ENCODE results near the gene MAP6.

MAP6 gene

DNA sequence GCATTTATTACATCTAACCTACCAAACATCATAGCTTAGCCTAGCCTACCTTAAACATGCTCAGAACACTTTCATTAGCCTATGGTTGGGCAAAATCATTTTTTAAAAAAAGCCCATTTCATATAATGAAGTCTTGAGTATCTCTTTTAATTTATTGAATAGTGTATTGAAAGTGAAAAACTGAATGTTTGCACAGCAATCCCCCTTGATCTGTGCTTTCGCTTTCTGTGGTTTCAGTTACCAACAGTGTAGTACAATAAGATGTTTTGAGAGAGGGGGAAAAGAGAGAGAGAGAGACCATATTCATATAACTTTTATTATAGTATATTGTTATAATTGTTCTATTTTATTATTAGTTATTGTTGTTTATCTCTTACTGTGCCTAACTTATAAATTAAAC lies 8.4 kb upstream of the MAP6 start:
- Histone ChIP-seq H3K27ac (no peak overlapping the region), H3K4me3 (ENCODE audit: low read depth, low read length) (no peak overlapping the region), H3K27me3 (ENCODE audit: insufficient read depth, low read depth, severe bottlenecking) (no peaks in the 10 kb centered on the region), H3K36me3 (no peaks in the 10 kb centered on the region), H3K9me3 (ENCODE audit: severe bottlenecking) (peaks cover 2% of the 10 kb centered on the region)
- no peak for DNase-seq
- TF ChIP-seq, protein P1, sequence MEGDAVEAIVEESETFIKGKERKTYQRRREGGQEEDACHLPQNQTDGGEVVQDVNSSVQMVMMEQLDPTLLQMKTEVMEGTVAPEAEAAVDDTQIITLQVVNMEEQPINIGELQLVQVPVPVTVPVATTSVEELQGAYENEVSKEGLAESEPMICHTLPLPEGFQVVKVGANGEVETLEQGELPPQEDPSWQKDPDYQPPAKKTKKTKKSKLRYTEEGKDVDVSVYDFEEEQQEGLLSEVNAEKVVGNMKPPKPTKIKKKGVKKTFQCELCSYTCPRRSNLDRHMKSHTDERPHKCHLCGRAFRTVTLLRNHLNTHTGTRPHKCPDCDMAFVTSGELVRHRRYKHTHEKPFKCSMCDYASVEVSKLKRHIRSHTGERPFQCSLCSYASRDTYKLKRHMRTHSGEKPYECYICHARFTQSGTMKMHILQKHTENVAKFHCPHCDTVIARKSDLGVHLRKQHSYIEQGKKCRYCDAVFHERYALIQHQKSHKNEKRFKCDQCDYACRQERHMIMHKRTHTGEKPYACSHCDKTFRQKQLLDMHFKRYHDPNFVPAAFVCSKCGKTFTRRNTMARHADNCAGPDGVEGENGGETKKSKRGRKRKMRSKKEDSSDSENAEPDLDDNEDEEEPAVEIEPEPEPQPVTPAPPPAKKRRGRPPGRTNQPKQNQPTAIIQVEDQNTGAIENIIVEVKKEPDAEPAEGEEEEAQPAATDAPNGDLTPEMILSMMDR (IDR thresholded peaks at IDR 0.05; ENCODE audit: low read depth, low read length), result no peak

DNA sequence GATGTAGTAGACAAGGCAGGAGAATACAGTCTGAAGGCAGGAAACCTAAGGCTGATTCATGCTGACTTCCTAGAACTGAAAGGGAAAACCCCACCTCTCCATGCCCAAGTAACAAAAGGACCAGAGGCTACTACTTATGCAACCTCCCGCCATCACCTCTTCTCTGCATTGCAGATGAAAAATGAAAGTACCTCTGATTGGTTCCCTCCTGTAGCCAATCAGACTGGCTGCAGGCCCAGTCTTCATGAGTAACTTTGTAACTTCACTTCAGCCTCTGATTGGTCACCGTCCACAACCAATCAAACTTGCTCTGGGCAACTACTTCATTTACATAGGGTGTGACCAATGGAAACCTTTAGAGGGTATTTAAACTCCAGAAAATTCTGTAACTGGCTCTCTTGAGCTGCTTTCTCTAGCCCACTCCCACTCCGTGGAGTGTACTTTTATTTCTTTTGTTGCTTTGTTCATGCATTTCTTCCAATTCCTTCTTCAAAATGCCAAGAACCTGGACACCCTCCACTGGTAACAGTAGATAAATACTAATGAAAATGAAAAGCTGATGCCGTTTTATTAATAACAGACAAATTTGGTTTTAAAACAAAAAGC lies 5.2 kb upstream of the MAP6 start:
- no peak for DNase-seq
- Histone ChIP-seq H3K4me3 (ENCODE audit: low read depth, low read length) (no peak overlapping the region), H3K27me3 (ENCODE audit: insufficient read depth, low read depth, severe bottlenecking) (peaks cover 5% of the 10 kb centered on the region), H3K27ac (no peak overlapping the region), H3K9me3 (ENCODE audit: severe bottlenecking) (peaks cover 2% of the 10 kb centered on the region), H3K36me3 (no peaks in the 10 kb centered on the region)
- TF ChIP-seq, protein P1 (IDR thresholded peaks at IDR 0.05; ENCODE audit: low read depth, low read length), result no peak

DNA sequence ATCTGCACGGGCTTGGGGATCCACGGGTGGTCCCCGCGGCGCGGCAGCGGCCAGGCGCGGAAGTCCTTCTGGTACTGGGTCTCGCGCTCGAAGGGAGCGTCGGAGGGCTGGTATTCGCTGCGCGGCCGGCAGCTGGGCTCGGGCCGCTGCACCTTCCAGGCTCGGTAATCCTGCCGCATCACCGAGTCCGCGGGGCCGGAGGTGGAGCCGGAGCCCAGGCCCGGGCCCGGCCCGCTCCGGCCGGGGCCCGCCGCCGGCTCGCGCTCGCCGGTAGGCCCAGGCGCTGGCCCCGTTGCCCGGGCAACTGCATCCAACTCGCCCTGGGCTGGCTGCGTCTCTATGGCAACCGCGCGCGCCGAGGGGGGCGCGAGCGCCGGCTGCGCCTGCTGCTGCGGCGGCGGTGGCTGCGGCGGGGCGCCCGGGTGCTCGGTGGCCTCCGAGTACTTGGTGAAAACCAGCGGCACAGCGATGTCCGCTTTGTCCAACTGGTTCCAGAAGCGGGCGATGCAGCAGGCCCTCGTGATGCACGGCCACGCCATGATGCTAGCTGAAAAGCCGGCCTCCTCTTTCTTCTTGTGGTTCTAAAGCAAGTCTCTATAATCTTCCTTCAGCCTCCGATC lies 897 bp downstream of the MAP6 start:
- H3K36me3 ChIP-seq, result no peaks in the 10 kb centered on the region
- peak overlapping the region; percentile 55 for H3K4me3 ChIP-seq (ENCODE audit: low read depth, low read length)
- H3K27ac ChIP-seq, result no peak overlapping the region
- TF ChIP-seq, protein P1 (IDR thresholded peaks at IDR 0.05; ENCODE audit: low read depth, low read length), result no peak
- peaks cover 7% of the 10 kb centered on the region for H3K27me3 ChIP-seq (ENCODE audit: insufficient read depth, low read depth, severe bottlenecking)
- no peaks in the 10 kb centered on the region for H3K9me3 ChIP-seq (ENCODE audit: severe bottlenecking)
- peak; percentile 74 for DNase-seq

DNA sequence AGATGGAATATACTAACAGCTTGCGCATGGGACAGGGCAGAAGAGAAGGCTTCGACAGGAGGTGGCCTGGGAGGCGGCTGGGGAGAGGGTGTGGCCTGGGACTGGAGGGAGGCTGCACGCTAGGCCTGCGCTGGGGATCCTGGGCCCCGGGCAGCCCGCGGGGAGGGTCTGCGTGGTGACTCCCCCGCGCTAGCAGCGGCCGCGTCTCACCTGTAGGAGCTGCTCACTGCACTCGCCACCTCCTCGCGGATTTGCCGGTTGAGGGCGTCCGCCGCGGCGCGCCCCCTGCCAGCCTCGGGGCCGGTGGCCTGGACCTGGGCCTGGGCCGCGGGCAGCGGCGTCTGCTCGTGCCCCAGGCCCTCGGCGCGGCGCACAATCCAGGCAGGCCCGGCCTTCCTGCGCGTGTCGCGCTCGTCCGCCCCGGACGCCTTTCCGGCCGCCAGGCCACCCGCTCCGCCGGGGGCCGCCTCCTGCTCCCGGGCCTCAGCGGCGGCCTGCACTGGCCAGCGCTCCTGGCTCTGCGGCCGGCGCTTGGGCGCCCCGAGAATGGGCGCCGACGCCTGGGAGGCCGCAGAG lies 1.5 kb downstream of the MAP6 start:
- H3K27me3 ChIP-seq (ENCODE audit: insufficient read depth, low read depth, severe bottlenecking), result peaks cover 7% of the 10 kb centered on the region
- H3K36me3 ChIP-seq, result no peaks in the 10 kb centered on the region
- no peaks in the 10 kb centered on the region for H3K9me3 ChIP-seq (ENCODE audit: severe bottlenecking)
- peak; percentile 80 for DNase-seq
- peak overlapping the region; percentile 55 for H3K4me3 ChIP-seq (ENCODE audit: low read depth, low read length)
- TF ChIP-seq, protein P1 (IDR thresholded peaks at IDR 0.05; ENCODE audit: low read depth, low read length), result peak; percentile 48
- no peak overlapping the region for H3K27ac ChIP-seq

DNA sequence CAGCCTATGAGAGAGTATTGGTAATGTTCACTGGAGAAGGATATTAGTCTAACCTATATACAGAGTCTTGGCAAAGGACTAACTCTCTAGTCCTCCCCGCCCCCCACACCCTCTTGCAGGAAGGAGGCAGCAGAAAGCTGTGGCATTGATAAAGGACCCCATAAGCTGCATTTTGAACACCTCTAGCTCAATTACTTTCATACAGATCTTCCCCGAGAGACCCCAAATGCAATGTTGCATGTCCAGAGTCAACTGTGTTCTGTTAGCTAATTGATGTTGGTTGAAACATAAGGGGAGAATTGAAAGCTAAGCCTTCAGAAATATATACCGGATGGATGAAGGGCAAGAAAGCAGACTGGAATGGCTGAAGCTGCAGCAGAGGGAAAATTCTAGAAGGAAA lies 2.8 kb downstream of the MAP6 start:
- Histone ChIP-seq H3K9me3 (ENCODE audit: severe bottlenecking) (no peaks in the 10 kb centered on the region), H3K27me3 (ENCODE audit: insufficient read depth, low read depth, severe bottlenecking) (peaks cover 7% of the 10 kb centered on the region), H3K4me3 (ENCODE audit: low read depth, low read length) (no peak overlapping the region), H3K27ac (no peak overlapping the region), H3K36me3 (no peaks in the 10 kb centered on the region)
- DNase-seq, result no peak
- TF ChIP-seq, protein P1 (IDR thresholded peaks at IDR 0.05; ENCODE audit: low read depth, low read length), result no peak

Measured in WERI-Rb-1 (cell line).